GM18511 (cell line): ENCODE data around the gene FLNA.
"Not testable (repeated sequence)": the region's sequence is repeated elsewhere in the genome, so short reads cannot be mapped to it uniquely, and the experiment has no call there.

Source experiments
- ATAC-seq: cut with Tn5 transposase; IDR thresholded peaks from one replicate; pipeline ENCODE4 v1.9.1; 2021; ENCODE audit warnings: mild to moderate bottlenecking, moderate library complexity; ENCODE audit not compliant: unreplicated experiment

FLNA gene

GRCh38 chrX:154308108-154308946 is 66.1 kb downstream of the FLNA start:
- ATAC-seq, result no peak

- ATAC-seq, result no peak
Observed at GRCh38 chrX:154307202-154307601, 67.2 kb downstream of the FLNA start.

GRCh38 chrX:154305541-154306205 is 68.8 kb downstream of the FLNA start:
- ATAC-seq, result no peak

- ATAC-seq, result no peak
Observed at GRCh38 chrX:154304846-154305245, 69.6 kb downstream of the FLNA start.

GRCh38 chrX:154303476-154303875 is 71.0 kb downstream of the FLNA start:
- ATAC-seq, result no peak

- not testable (repeated sequence) for ATAC-seq
Observed at GRCh38 chrX:154302998-154303397, 71.4 kb downstream of the FLNA start.

- no peak for ATAC-seq
Observed at GRCh38 chrX:154300816-154301215, 73.6 kb downstream of the FLNA start.
